ENCODE results near the gene BCL2L2.
"Not testable (repeated sequence)": the region's sequence is repeated elsewhere in the genome, so short reads cannot be mapped to it uniquely, and the experiment has no call there.

The BCL2L2 gene

DNA sequence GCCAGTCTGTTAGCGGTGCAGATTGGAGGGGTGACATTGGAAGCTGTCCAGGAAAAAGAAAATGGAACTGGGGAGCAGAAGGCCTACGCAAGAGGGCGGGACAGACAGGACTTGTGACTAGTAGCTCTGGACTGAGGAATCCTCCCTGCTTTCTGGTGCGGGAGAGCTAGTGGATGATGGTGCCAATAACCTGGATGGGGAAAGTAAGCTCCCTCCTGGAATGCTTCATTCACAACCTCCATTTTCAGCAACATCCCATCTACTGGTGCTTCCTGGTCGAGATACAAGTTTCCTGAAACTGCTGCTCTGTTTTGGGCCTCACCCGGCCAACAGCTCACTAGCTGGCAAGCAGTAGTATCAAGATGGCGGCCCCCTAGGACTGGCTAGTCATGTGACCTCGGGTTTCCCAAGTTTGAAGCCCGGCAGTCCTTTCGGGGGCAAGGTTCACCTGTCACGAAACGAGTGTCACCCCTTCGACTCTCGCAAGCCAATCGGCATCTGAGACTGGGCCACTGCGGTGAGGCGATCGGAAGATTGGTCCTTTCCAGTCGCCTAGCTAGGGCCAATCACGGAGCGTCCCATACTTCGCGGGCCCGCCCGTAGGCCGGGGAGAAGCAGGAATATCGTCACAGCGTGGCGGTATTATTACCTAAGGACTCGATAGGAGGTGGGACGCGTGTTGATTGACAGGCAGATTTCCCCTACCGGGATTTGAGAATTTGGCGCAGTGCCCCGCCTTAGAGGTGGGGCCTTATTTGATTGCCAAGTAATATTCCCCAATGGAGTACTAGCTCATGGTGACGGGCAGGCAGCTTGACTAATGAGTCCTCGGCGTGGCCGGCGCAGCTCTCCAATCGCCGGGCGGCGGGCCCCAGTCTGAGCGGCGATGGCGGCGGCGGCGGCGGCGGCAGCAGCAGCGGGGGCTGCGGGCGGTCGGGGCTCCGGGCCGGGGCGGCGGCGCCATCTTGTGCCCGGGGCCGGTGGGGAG, 14.2 kb downstream of the BCL2L2 start, which contains the start of gene PABPN1:
Gene PABPN1 (plus strand): TSS at position 874 of the 988 bp plus-strand sequence. CDS start 13 bp downstream, at position 887.
- H3K4me3 ChIP-seq (ENCODE audit: low read depth in 1 of 2, low read length in 2 of 2): peak within 1 kb of the TSS; percentile 75 to 94

DNA sequence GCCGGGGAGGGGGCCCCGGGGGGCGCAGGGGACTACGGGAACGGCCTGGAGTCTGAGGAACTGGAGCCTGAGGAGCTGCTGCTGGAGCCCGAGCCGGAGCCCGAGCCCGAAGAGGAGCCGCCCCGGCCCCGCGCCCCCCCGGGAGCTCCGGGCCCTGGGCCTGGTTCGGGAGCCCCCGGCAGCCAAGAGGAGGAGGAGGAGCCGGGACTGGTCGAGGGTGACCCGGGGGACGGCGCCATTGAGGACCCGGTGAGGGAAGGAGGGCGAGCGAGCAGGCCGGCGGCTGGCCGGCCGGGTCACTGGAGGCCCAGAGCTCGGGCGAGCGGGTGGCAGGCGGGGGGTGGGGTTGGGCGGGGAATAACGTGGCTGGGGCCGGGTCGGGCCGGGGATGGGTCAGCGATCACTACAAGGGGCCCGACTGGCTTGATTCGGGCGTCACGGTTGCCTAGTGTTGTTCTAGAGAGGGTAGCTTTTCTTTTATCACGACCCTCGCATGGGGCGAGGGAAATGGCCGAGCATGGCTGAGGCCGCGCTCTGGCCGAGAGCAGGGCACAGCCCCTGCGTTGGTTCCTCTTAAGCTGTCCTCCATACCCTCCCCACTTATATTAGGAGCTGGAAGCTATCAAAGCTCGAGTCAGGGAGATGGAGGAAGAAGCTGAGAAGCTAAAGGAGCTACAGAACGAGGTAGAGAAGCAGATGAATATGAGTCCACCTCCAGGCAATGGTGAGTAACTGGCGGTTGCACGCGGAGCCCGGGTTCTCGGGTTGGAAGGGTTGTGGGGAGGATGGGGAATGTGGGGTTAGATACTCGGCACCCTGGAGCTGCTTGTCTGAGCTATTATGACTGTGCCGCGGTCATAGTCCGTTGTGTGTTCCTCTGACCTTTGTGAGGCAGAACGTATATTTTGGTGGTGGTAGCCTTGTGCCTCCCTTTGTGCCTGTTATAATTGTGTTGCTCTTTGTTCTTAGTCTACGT, 15.2 kb downstream of the BCL2L2 start:
- Histone ChIP-seq H3K27ac (ENCODE audit: low read length) (peak overlapping the region; percentile 92), H3K27me3 (ENCODE audit: low read depth, low read length) (no peaks in the 10 kb centered on the region), H3K36me3 (ENCODE audit: control insufficient read depth in 1 of 2, insufficient read depth in 2 of 2, low read length in 2 of 2) (peaks cover 23 to 31% of the 10 kb centered on the region in 2 donors), H3K9me3 (ENCODE audit: control insufficient read depth in 1 of 2, low read length in 2 of 2) (no peaks in the 10 kb centered on the region), H3K4me1 (ENCODE audit: control insufficient read depth in 1 of 2, insufficient read depth in 2 of 2, low read length in 2 of 2) (peaks cover 11 to 19% of the 10 kb centered on the region in 2 donors), H3K4me3 (ENCODE audit: low read depth in 1 of 2, low read length in 2 of 2) (peak overlapping the region; percentile 75 to 94)

More for the DNA sequence above, 14.2 kb downstream of the BCL2L2 start, which contains the start of gene PABPN1:
- Histone ChIP-seq H3K9me3 (ENCODE audit: control insufficient read depth in 1 of 2, low read length in 2 of 2) (no peaks in the 10 kb centered on the region), H3K27me3 (ENCODE audit: low read depth, low read length) (no peaks in the 10 kb centered on the region), H3K36me3 (ENCODE audit: control insufficient read depth in 1 of 2, insufficient read depth in 2 of 2, low read length in 2 of 2) (peaks cover 23 to 27% of the 10 kb centered on the region in 2 donors), H3K4me1 (ENCODE audit: control insufficient read depth in 1 of 2, insufficient read depth in 2 of 2, low read length in 2 of 2) (peaks cover 11 to 19% of the 10 kb centered on the region in 2 donors), H3K27ac (ENCODE audit: low read length) (peak within 1 kb of the TSS; percentile 94)

DNA sequence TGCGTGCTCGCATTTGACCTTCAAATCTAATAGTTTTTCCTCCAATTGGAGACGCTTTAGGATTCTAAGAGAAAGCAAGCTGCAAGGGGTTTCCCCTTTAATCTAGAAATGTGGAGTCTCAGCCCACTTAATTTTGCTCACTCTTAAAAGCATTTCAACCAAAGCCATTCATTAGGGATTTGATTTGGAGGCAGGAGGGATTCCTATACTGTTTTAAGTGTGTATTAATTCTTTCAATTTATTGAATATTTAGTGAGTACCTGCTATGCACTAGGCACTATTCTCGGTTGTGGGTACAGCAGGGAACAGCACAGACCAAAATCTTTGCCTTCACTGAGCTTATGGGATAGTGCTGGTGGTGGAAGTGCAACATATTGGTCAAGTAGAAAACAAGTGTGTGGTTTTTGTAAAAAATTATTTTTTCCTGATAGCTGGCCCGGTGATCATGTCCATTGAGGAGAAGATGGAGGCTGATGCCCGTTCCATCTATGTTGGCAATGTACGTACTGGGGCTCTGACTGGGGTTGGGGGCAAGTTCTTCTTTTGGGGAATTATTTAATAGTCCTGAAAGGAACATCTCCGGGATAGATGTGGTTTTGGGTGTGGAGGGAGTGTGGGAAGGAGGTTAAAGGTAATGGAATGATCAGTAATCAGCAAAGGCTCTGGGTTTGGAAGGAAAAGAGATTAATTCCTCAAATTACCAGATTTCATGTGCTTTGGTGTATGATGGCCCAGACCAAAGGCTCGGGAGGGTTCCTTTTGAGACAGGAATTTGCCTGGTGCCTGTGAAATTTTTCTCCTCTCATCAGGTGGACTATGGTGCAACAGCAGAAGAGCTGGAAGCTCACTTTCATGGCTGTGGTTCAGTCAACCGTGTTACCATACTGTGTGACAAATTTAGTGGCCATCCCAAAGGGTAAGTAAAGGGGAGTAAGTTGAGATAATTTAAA, 16.2 kb downstream of the BCL2L2 start:
- Histone ChIP-seq H3K4me3 (ENCODE audit: low read depth in 1 of 2, low read length in 2 of 2) (peak overlapping the region; percentile 75 to 94), H3K4me1 (ENCODE audit: control insufficient read depth in 1 of 2, insufficient read depth in 2 of 2, low read length in 2 of 2) (peaks cover 11 to 19% of the 10 kb centered on the region in 2 donors), H3K27ac (ENCODE audit: low read length) (peak overlapping the region; percentile 92), H3K9me3 (ENCODE audit: control insufficient read depth in 1 of 2, low read length in 2 of 2) (no peaks in the 10 kb centered on the region), H3K36me3 (ENCODE audit: control insufficient read depth in 1 of 2, insufficient read depth in 2 of 2, low read length in 2 of 2) (peaks cover 23 to 31% of the 10 kb centered on the region in 2 donors), H3K27me3 (ENCODE audit: low read depth, low read length) (no peaks in the 10 kb centered on the region)

DNA sequence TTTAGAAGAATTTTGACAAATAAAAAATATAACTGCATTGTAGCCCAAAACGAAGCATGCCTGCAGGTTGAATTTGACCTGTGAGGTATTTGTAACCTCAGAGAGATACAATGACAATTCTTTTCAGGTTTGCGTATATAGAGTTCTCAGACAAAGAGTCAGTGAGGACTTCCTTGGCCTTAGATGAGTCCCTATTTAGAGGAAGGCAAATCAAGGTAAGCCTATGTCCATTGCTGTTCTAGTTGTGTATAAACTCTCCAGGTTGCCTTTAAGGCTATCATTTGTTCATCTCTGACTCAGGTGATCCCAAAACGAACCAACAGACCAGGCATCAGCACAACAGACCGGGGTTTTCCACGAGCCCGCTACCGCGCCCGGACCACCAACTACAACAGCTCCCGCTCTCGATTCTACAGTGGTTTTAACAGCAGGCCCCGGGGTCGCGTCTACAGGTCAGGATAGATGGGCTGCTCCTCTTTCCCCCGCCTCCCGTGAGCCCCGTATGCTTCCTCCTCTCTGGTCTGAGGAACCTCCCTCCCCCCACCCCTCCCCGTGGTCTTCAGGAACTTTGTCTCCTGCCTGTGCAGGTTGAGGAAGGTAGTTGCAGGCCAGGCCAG, 17.3 kb downstream of the BCL2L2 start:
- Histone ChIP-seq H3K4me3 (ENCODE audit: low read depth in 1 of 2, low read length in 2 of 2) (no peak overlapping the region), H3K36me3 (ENCODE audit: control insufficient read depth in 1 of 2, insufficient read depth in 2 of 2, low read length in 2 of 2) (peaks cover 23 to 31% of the 10 kb centered on the region in 2 donors), H3K9me3 (ENCODE audit: control insufficient read depth in 1 of 2, low read length in 2 of 2) (no peaks in the 10 kb centered on the region), H3K27ac (ENCODE audit: low read length) (no peak overlapping the region), H3K4me1 (ENCODE audit: control insufficient read depth in 1 of 2, insufficient read depth in 2 of 2, low read length in 2 of 2) (peaks cover 11 to 19% of the 10 kb centered on the region in 2 donors), H3K27me3 (ENCODE audit: low read depth, low read length) (no peaks in the 10 kb centered on the region)

DNA sequence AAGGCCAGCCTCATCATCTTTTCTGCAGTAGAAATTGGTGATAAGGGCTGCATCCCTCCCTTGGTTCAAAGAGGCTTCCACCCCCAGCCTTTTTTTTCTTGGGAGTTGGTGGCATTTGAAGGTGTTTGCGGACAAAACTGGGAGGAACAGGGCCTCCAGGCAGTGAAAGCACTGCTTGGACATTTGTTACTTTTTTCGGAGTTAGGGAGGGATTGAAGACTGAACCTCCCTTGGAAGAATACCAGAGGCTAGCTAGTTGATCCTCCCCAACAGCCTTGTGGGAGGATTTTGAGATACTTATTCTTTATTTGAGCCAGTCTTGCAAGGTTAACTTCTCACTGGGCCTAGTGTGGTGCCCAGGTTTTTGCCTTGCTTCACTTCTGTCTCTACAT, 17.8 kb downstream of the BCL2L2 start:
- H3K36me3 ChIP-seq (ENCODE audit: control insufficient read depth in 1 of 2, insufficient read depth in 2 of 2, low read length in 2 of 2): peaks cover 23 to 31% of the 10 kb centered on the region in 2 donors

DNA sequence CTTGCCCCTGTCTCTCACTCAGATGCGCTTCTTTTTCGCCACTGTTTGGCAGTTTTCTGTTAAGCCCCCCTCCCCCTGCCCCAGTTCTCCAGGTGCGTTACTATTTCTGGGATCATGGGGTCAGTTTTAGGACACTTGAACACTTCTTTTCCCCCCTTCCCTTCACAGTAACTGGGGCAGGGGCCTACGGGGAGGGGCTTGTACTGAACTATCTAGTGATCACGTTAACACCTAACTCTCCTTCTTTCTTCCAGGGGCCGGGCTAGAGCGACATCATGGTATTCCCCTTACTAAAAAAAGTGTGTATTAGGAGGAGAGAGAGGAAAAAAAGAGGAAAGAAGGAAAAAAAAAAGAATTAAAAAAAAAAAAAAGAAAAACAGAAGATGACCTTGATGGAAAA, 18.4 kb downstream of the BCL2L2 start:
- Histone ChIP-seq H3K9me3 (ENCODE audit: control insufficient read depth in 1 of 2, low read length in 2 of 2) (no peaks in the 10 kb centered on the region), H3K27me3 (ENCODE audit: low read depth, low read length) (no peaks in the 10 kb centered on the region), H3K36me3 (ENCODE audit: control insufficient read depth in 1 of 2, insufficient read depth in 2 of 2, low read length in 2 of 2) (peaks cover 23 to 31% of the 10 kb centered on the region in 2 donors), H3K4me1 (ENCODE audit: control insufficient read depth in 1 of 2, insufficient read depth in 2 of 2, low read length in 2 of 2) (peaks cover 11 to 19% of the 10 kb centered on the region in 2 donors), H3K27ac (ENCODE audit: low read length) (no peak overlapping the region), H3K4me3 (ENCODE audit: low read depth in 1 of 2, low read length in 2 of 2) (no peak overlapping the region)

More for the DNA sequence above, 17.8 kb downstream of the BCL2L2 start:
- H3K9me3 ChIP-seq (ENCODE audit: control insufficient read depth in 1 of 2, low read length in 2 of 2): no peaks in the 10 kb centered on the region
- H3K4me3 ChIP-seq (ENCODE audit: low read depth in 1 of 2, low read length in 2 of 2): no peak overlapping the region
- no peak overlapping the region for H3K27ac ChIP-seq (ENCODE audit: low read length)
- H3K27me3 ChIP-seq (ENCODE audit: low read depth, low read length): no peaks in the 10 kb centered on the region
- H3K4me1 ChIP-seq (ENCODE audit: control insufficient read depth in 1 of 2, insufficient read depth in 2 of 2, low read length in 2 of 2): peaks cover 11 to 19% of the 10 kb centered on the region in 2 donors

DNA sequence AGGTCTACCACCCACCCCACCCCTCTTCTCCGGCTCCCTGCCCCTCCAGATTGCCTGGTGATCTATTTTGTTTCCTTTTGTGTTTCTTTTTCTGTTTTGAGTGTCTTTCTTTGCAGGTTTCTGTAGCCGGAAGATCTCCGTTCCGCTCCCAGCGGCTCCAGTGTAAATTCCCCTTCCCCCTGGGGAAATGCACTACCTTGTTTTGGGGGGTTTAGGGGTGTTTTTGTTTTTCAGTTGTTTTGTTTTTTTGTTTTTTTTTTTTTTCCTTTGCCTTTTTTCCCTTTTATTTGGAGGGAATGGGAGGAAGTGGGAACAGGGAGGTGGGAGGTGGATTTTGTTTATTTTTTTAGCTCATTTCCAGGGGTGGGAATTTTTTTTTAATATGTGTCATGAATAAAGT, 19.1 kb downstream of the BCL2L2 start:
- not testable (repeated sequence) for H3K9me3 ChIP-seq (ENCODE audit: control insufficient read depth in 1 of 2, low read length in 2 of 2); H3K4me3 ChIP-seq (ENCODE audit: low read depth in 1 of 2, low read length in 2 of 2); H3K27me3 ChIP-seq (ENCODE audit: low read depth, low read length); H3K27ac ChIP-seq (ENCODE audit: low read length)
- H3K4me1 ChIP-seq (ENCODE audit: control insufficient read depth in 1 of 2, insufficient read depth in 2 of 2, low read length in 2 of 2): peaks cover 11 to 15% of the 10 kb centered on the region in 2 donors
- peaks cover 23 to 26% of the 10 kb centered on the region in 2 donors for H3K36me3 ChIP-seq (ENCODE audit: control insufficient read depth in 1 of 2, insufficient read depth in 2 of 2, low read length in 2 of 2)

DNA sequence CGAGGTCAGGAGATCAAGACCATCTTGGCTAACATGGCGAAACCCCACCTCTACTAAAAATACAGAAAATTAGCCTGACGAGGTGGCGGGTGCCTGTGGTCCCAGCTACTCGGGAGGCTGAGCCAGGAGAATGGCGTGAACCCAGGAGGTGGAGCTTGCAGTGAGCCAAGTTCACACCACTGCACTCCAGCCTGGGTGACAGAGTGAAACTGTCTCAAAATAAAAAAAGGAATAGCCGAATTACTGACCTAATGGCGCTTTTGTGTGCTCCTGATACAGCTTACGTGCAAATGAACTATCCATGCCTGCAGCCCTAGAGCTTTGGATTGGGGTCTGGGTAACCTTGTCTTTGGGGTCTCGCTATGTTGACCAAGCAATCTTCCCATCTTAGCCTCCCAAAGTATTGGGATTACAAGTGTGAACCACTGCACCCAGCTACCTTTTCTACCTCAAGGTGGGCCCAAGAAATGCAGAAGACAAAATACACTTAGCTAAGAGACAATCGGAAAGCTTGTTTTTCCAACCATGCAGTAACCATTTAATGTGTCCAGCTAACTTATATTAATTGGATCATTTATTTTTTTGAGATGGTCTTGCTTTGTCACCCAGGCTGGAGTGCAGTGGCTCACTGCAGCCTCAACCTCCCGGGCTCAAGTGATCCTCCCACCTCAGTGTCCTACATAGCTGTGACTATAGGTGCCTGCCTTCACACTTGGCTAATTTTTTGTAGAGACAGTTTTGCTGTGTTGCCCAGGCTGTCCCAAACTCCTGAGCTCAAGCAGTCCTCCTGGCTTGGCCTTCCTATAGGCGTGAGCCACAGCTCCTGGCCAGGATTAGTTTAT, 20.1 kb downstream of the BCL2L2 start:
- Histone ChIP-seq H3K27ac (ENCODE audit: low read length) (no peak overlapping the region), H3K9me3 (ENCODE audit: control insufficient read depth in 1 of 2, low read length in 2 of 2) (no peaks in the 10 kb centered on the region), H3K36me3 (ENCODE audit: control insufficient read depth in 1 of 2, insufficient read depth in 2 of 2, low read length in 2 of 2) (peaks cover 23 to 26% of the 10 kb centered on the region in 2 donors), H3K4me1 (ENCODE audit: control insufficient read depth in 1 of 2, insufficient read depth in 2 of 2, low read length in 2 of 2) (peaks cover 11 to 15% of the 10 kb centered on the region in 2 donors), H3K4me3 (ENCODE audit: low read depth in 1 of 2, low read length in 2 of 2) (no peak overlapping the region), H3K27me3 (ENCODE audit: low read depth, low read length) (no peaks in the 10 kb centered on the region)

DNA sequence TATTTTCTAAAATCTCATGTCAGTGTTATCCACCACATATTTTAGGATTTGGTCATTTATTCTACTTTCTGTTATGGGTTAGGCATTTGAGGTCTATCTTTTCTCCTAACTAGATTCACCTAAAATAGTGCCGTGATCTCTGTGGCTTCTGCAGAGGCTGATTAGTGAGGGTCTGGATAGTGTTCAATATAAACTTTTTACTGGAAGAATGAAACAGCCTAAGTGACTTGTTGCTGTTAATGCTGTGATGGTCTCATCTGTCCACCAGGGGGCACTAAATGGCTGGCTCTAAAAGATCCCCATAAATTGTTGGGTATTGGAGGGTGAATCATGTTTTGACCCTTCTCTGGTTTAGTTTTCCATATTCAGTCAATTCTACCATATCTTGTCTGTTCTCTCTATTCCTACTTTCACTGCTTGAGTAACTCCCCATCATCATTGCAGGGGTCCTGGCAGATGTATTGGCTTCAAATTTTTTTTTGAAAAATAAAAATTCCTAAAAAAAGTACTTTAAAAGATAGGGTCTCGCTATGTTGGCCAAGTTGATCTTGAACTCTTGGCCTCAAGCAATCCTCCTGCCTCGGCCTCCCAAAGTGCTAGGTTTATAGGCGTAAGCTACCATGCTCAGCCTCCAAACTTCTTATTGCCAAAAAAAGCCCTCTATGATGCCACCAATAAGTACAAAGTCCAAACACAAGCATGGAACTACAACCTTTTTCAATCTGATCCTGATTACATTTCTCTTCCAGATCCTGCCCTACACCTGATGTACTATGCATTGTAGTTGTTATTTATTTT, 21.5 kb downstream of the BCL2L2 start:
- Histone ChIP-seq H3K4me3 (ENCODE audit: low read depth in 1 of 2, low read length in 2 of 2) (no peak overlapping the region), H3K27me3 (ENCODE audit: low read depth, low read length) (no peaks in the 10 kb centered on the region), H3K9me3 (ENCODE audit: control insufficient read depth in 1 of 2, low read length in 2 of 2) (no peaks in the 10 kb centered on the region)

More for the DNA sequence above, 21.5 kb downstream of the BCL2L2 start:
- Histone ChIP-seq H3K4me1 (ENCODE audit: control insufficient read depth in 1 of 2, insufficient read depth in 2 of 2, low read length in 2 of 2) (peaks cover 3 to 4% of the 10 kb centered on the region in 2 donors), H3K27ac (ENCODE audit: low read length) (no peak overlapping the region), H3K36me3 (ENCODE audit: control insufficient read depth in 1 of 2, insufficient read depth in 2 of 2, low read length in 2 of 2) (peaks cover 19 to 26% of the 10 kb centered on the region in 2 donors)

Data from muscle layer of duodenum (tissue), 2 donors.